ENCODE data around the gene CDR2L. TPM values are rescaled to one million over a fixed set of nuclear protein-coding genes. Genes with fewer than 3 reads are reported as not detected.
"Not testable (repeated sequence)": the region's sequence is repeated elsewhere in the genome, so short reads cannot be mapped to it uniquely, and the experiment has no call there.

The CDR2L gene
- total RNA-seq, 4 donors from 2014 or later, result 8.5 to 23.2 (median 10.1) TPM

- DNase-seq (ENCODE audit: low spot score), result no peak
- TF ChIP-seq, protein P1, sequence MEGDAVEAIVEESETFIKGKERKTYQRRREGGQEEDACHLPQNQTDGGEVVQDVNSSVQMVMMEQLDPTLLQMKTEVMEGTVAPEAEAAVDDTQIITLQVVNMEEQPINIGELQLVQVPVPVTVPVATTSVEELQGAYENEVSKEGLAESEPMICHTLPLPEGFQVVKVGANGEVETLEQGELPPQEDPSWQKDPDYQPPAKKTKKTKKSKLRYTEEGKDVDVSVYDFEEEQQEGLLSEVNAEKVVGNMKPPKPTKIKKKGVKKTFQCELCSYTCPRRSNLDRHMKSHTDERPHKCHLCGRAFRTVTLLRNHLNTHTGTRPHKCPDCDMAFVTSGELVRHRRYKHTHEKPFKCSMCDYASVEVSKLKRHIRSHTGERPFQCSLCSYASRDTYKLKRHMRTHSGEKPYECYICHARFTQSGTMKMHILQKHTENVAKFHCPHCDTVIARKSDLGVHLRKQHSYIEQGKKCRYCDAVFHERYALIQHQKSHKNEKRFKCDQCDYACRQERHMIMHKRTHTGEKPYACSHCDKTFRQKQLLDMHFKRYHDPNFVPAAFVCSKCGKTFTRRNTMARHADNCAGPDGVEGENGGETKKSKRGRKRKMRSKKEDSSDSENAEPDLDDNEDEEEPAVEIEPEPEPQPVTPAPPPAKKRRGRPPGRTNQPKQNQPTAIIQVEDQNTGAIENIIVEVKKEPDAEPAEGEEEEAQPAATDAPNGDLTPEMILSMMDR (IDR thresholded peaks at IDR 0.05), result no peak
- no peak for ATAC-seq (ENCODE audit: low FRiP score)
Observed at GRCh38 chr17:75004371-75004770, 16.9 kb downstream of the CDR2L start.

GRCh38 chr17:75005291-75005690 is 17.9 kb downstream of the CDR2L start:
- ATAC-seq (ENCODE audit: low FRiP score) (no peak), DNase-seq (ENCODE audit: low spot score) (no peak)
- TF ChIP-seq, protein P1 (IDR thresholded peaks at IDR 0.05), result no peak

- ATAC-seq (ENCODE audit: low FRiP score); DNase-seq (ENCODE audit: low spot score): not testable (repeated sequence)
Observed at GRCh38 chr17:75006084-75006483, 18.7 kb downstream of the CDR2L start.

GRCh38 chr17:75006653-75007052 is 19.2 kb downstream of the CDR2L start:
- ATAC-seq (ENCODE audit: low FRiP score), result no peak
- DNase-seq (ENCODE audit: low spot score), result no peak
- TF ChIP-seq, protein P1 (IDR thresholded peaks at IDR 0.05), result no peak

DNA sequence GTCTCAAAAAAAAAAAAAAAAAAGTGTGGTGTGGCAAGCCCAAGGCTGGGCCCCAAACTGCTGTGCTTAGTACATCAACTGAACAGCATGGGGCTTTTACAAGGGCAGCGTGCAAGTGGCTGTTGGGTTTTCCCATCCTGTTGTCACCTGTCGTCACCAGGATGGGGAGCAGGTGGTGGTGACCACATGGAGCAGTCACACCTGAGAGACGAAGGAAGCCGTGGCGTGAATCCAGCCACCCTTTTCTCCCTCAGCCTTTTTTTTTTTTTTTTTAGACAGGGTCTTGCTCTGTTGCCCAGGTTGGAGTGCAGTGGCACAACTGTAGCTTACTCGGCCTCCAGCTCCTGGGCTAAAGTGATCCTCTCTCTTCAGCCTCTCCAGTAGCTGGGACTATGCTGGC is 20.9 kb downstream of the CDR2L start:
- TF ChIP-seq, protein P1 (IDR thresholded peaks at IDR 0.05), result no peak
- no peak for ATAC-seq (ENCODE audit: low FRiP score)

GRCh38 chr17:75009139-75009724 is 21.8 kb downstream of the CDR2L start:
- TF ChIP-seq, protein P1 (IDR thresholded peaks at IDR 0.05), result no peak
- DNase-seq (ENCODE audit: low spot score), result no peak
- ATAC-seq (ENCODE audit: low FRiP score), result no peak

More for the DNA sequence above, 20.9 kb downstream of the CDR2L start:
- no peak for DNase-seq (ENCODE audit: low spot score)

DNA sequence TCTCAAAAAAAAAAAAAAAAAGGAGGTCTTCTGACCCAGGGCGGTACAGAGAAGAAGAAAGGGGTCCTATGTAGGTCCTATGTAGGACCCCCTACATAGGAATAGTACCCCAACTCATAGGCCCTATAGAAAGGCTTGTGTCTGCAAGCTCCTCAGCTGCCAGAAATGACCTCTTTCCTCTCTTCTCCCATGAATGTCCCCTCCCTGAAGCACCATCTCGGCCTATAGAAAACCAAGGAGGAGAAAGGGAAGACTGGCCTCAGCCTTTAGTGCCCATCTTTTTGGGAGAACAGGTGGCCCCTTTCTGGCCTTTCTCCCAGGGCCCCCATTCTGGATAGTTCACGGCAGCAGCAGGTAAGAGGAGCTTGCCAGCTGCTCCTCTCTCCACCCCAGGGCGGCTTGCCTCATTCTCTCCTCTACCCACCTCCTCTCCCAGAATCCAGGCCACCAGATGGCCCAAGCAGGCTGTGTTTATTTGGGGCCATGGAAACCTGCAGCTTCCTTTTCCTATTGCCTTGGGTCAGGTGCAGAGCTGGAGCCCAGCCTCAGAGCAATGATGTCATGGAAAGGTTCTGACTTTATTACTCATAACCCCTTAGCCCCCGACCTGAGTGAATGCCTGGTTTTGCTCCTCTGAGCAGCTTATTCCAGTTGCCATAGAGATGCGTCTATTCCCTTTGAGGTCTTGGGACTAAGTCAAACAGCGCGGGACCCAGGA is 23.4 kb downstream of the CDR2L start:
- TF ChIP-seq, protein P1 (IDR thresholded peaks at IDR 0.05), result no peak
- DNase-seq (ENCODE audit: low spot score) (no peak), ATAC-seq (ENCODE audit: low FRiP score) (peak; percentile 17)

Measured in omental fat pad (tissue), 4 donors.